HG02642 (cell line): Measurements from ENCODE around the gene MS4A4A.
"Not testable (repeated sequence)": the region's sequence is repeated elsewhere in the genome, so short reads cannot be mapped to it uniquely, and the experiment has no call there.

Experiments used
- ATAC-seq: cut with Tn5 transposase; IDR thresholded peaks from one replicate; pipeline ENCODE4 v1.9.1; 2021; ENCODE audit warnings: mild to moderate bottlenecking; ENCODE audit not compliant: unreplicated experiment, poor library complexity

MS4A4A gene

DNA sequence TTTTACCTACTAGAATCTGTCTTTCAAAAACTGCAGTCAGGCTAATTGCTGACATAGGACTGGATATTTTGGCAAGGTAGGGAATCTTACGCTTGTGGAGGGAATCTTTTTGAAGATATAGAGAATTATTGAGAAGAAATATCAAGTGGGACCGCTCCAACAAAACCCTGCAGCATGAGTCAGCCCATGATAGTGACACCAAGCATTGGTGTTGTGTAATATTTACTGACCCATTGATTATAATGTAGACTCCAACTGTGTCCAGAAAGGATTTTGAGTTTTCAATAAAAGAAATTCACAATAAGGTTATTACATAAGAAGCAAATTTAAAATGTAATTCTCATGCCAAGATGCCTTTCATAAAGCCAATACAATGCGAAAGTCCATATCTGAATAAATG is 20.7 kb downstream of the MS4A4A start:
- ATAC-seq = no peak

DNA sequence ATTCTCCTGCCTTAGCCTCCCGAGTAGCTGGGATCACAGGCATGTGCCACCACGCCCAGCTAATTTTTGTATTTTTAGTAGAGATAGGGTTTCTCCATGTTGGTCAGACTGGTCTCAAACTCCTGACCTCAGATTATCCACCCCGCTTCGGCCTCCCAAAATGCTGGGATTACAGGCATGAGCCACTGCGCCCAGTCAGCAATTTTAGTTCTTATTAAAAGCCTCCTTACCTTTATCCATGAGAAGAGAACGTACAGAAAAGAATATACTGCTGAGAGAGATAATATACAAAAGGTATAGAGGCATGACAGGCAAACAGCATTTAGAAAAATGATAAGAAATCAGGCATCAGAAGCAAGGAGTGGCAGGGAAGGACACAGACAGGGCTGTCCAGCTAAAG is 21.4 kb downstream of the MS4A4A start:
- not testable (repeated sequence) for ATAC-seq

DNA sequence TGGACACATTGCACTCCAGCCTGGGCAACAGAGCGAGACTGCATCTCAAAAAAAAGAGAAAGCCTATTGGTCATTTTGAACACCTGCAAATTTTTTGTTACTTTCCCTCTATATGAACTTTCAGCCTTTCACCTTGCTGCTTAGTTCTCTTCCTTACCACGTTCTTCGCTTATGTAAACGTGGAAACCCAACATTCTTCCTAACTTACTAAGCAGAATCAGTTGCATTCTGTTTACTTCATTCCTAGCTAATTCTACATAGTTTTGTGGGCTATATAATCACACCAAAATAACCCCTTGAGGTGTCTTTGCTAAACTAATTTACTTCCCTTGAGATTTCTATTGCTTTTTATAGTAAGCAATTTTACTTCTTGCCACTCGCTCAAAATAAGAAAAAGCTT is 23.2 kb downstream of the MS4A4A start:
- no peak for ATAC-seq

DNA sequence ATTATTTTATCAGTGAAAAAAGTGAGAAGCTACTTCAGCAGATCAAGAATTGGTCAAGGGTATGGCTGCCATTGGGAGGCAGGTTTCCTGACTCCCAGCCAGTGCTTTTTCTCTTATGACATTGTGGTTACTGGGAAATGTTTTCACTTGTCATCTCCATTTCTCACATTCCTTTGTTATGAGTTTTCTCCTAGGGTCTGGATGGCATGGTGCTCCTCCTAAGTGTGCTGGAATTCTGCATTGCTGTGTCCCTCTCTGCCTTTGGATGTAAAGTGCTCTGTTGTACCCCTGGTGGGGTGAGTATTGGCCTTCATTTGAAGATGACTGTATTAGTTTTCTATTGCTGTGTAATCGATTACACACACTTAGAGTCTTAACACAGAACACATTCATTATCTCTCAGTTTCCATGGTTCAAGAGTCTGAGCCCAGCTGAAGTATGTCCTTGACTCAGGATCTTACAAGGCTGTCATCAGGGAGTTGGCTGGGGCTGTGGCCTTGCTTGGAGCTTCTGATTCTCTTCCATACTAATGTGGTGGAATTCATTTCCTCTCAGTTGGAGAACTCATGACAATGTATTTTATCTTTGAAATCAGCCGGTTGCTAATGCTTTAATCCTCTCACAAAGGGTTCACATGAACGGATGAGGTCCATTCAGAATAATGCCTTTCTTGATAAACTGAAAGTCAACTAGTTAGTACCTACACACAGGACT is 25.6 kb downstream of the MS4A4A start:
- ATAC-seq = no peak

- ATAC-seq = no peak
These were observed 27.2 kb downstream of the MS4A4A start for GRCh38 chr11:60307507-60308195.

DNA sequence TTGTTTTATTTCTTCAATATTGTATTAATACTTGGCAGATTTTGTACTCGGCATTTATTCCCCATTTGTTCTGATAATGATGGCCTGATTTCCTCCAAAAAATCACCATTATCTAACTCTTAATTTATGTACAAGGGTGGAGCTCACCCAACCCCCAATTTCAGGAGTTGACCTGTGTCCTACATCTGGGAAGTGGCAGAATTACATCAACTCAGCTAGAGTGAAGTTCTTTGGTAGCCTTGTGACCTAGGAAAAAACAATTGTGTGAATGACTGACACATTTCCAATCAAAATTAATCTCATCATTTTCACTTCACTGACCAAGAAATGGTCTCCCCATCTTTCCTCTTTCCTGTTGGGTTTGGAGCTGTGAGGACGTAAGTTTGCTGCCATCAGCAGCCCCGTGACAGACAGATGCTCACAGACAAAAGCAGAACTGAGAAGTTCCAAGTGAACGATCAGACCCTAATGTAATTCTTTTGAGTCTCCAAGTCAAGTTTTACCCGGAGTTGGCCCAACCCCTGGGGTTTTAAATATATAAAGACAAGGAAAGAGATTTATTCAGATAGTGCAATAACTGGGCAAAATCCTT is 30.0 kb downstream of the MS4A4A start:
- peak; percentile 60 for ATAC-seq

DNA sequence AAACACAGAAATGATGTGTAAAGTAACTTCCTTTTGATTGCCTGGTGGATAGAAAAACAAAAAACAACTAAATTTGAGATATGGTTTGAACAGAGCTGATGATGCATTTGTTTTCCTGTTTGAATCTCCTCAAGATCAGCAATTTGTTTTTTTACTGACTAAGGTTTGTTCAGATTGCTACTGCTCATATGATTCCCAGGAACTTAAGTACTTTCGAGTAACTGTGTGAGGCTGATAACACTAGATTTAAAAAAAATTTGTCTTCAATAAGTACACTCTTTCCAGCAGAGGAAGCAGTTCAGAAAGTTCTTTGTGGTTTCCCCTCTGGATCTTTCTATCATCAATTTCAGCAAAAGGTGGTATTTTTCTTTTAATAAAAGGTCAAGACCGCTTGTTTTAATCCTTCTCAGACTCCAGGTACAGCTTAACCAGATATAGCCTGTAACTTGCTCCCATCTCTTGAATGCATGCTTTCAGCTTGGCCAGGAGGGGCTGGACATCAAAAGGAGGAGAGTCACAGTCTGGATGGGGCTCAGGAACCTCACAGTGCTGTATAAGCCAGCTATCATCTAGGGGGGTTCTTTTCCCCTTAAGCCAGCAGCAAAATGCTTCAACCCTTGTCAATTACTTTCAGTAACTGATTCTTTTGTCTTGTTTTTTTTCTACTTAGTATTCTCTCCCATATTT is 34.3 kb downstream of the MS4A4A start:
- ATAC-seq = no peak

GRCh38 chr11:60315871-60316270 is 35.4 kb downstream of the MS4A4A start:
- ATAC-seq = no peak

DNA sequence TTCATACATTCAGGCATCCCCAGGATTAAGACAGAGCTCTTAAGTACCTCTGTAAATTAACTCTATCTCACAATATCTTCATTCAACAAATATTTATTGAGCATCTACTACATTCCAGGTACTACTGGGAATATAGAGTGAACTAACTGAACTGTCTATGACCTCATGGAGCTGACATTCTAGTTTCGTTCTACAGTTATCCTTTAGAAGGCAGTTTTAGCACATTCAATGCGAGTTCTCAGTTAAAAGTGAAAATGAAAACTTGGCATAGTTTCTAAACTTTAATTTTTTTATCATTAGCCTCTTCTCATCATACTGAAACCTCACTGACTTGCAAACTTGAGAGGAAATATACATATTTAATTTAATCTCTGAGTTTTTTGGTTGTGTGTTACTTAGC is 35.9 kb downstream of the MS4A4A start:
- no peak for ATAC-seq

DNA sequence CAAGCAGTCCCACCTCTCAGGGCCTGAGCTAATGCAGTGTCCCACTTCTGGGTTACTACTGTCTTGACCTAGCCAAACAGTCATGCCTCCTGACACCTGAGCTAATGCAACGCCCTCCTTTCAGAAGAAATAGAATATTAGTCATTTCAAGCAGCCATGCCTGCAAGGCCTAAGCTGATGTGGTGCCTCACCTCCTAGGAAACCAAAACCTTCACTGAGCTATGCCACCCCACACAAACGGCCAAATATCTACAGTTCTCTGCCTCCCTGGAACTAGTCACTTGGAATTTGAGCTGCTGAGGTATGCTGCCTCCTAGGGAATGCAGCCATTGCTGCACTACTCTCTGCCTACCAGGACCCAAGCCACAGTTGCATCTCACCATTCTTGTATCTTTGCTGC is 38.3 kb downstream of the MS4A4A start:
- no peak for ATAC-seq

- no peak for ATAC-seq
These were observed 40.6 kb downstream of the MS4A4A start for GRCh38 chr11:60321051-60321450.

DNA sequence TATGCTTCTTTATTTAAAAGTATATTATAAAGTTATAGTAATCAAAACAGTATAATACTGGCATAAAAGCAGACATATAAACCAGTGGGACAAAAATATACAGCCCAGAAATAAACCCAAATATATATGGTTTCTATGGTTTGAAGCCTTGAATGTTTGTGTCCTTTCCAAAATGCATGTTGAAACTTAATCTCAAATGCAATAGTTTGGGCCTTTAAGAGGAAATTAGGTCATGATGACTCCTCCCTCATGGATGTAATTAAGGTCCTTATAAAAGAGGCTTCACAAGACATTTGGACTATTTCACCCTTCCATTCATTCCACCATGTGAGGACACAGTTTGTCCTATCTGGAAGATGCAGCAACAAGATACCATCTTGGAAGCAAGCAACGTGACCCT is 46.5 kb downstream of the MS4A4A start, which contains the start of gene MS4A6E:
MS4A6E (plus strand) TSS at position 301 of the 400 bp plus-strand sequence. CDS start 7,641 bp downstream, outside the sequence.
- no peak for ATAC-seq

DNA sequence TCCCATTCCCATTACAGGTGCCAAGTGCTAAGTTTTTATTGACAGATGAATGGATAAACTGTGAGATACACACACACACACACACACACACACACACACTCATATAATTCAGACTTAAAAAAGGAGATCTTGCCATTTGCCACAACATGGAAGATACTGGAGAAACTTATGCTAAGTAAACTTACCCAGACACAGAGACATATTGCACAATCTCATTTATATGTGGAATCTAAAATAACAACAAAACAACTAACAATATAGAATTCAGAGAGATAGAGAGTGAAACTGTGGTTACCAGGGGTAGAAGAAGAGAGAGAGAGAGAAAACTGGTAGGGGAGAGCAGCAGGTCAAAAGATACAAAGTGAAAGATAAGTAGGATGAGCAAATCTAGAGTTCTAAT is 48.0 kb downstream of the MS4A4A start:
- ATAC-seq = no peak

DNA sequence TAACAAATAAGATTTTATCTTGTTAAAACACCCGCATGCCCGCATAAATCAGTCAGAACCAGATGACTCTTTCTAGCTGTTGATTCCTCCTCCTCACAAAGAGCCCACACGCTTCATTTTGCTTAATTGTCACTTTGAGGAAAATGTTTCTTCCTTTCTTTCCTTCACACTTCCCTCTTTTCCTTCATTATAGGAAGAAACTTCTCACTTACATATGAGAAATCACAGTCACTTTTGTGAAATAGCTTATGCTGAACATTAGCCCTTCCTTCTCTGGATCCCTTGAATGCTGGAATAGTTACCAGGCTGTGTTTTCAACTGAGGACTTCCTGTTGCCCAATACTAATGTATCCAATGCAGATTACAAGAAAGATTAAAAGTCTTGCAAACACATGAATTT is 52.4 kb downstream of the MS4A4A start:
- no peak for ATAC-seq

GRCh38 chr11:60334005-60334620 is 53.6 kb downstream of the MS4A4A start:
- peak; percentile 51 for ATAC-seq

- ATAC-seq = peak; percentile 53
These were observed 56.4 kb downstream of the MS4A4A start for GRCh38 chr11:60336767-60337391.

GRCh38 chr11:60338053-60338452 is 57.6 kb downstream of the MS4A4A start:
- ATAC-seq = no peak

DNA sequence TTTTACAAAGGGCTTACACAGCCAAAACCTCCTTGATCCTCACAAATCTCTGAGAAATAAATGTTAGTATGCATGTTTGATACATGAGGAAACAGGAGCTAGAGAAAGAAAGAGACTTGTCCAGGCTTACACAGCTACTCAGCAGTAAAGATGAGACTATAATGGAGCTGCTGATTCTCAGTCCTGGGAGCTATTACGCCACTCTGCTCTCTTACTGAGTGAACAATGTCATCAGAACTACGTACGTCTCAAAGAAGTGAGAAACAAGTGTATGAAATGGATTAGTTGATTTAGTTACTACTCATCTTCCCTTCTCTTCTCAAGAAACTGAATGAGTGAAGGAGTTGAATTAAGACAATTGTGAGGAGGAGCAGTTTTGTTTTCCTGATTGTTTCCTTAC is 58.9 kb downstream of the MS4A4A start:
- no peak for ATAC-seq

- no peak for ATAC-seq
These were observed 62.7 kb downstream of the MS4A4A start for GRCh38 chr11:60343094-60343704.

DNA sequence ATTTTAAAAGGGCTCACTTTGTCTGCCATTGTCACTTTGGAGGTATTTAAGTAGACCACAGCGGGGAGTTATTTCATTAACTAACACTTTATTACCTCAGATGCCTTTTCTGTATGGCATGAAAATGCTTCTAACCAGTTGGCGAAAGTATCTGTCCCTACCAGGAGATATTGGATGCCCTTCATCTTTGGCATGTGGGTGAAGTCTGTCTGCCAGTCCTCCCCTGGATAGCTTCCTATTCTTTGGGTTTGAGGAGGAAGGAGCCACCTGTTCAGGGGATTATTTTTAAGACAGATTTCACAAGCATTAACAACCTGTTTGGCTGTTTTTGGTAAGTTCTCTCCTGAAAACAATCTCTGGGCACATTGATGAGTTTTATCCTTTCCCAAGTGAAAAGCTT is 63.7 kb downstream of the MS4A4A start:
- no peak for ATAC-seq
